Skeletal muscle tissue (tissue), 4 donors: Measurements from ENCODE around the gene INO80B. TPM values are rescaled to one million over a fixed set of nuclear protein-coding genes. Genes with fewer than 3 reads are reported as not detected.
A peak's percentile ranks its signal among the peaks of the same experiment; 100 is the strongest.
"Not testable (repeated sequence)": the region's sequence is repeated elsewhere in the genome, so short reads cannot be mapped to it uniquely, and the experiment has no call there.

ENCODE experiments used
- H3K27ac ChIP-seq: one replicate; pipeline ENCODE4 v1.7.0; 2013; ENCODE audit warnings: mild to moderate bottlenecking, low read depth, low read length, inconsistent platforms
- H3K27me3 ChIP-seq, 3 donors: one replicate each; pipeline ENCODE4 v1.7.0; 2013; ENCODE audit warnings: low read length in 3 of 3; ENCODE audit not compliant: control insufficient read depth in 3 of 3, insufficient read depth in 3 of 3
- H3K36me3 ChIP-seq, 3 donors: one replicate each; pipeline ENCODE4 v1.7.0; 2013; ENCODE audit warnings: low read length in 3 of 3; ENCODE audit not compliant: control insufficient read depth in 3 of 3, insufficient read depth in 3 of 3
- H3K4me1 ChIP-seq, 3 donors: one replicate each; pipeline ENCODE4 v1.7.0; 2013; ENCODE audit warnings: low read length in 3 of 3, mild to moderate bottlenecking in 3 of 3; ENCODE audit not compliant: control insufficient read depth in 3 of 3, insufficient read depth in 3 of 3
- H3K4me3 ChIP-seq, 3 donors: one replicate each; pipeline ENCODE4 v1.7.0; 2013; ENCODE audit warnings: low read length in 3 of 3
- H3K9ac ChIP-seq, 3 donors: one replicate each; pipeline ENCODE4 v1.7.0; 2013; ENCODE audit warnings: low read length in 3 of 3, mild to moderate bottlenecking in 3 of 3, moderate library complexity in 2 of 3, low read depth in 1 of 3
- H3K9me3 ChIP-seq, 3 donors: one replicate each; pipeline ENCODE4 v1.7.0; 2013; ENCODE audit warnings: low read length in 3 of 3; ENCODE audit not compliant: control insufficient read depth in 3 of 3
- total RNA-seq: library from RNA; depleted of rRNA; stranded (reverse); fragments of >200 nt; gene quantifications from one replicate; pipeline ENCODE4 v1.2.3, GENCODE V29; 2014
- donor health status: Osteomylitis.

Gene INO80B
- total RNA-seq, 1 donor from 2014 or later, result 12.5 TPM

DNA sequence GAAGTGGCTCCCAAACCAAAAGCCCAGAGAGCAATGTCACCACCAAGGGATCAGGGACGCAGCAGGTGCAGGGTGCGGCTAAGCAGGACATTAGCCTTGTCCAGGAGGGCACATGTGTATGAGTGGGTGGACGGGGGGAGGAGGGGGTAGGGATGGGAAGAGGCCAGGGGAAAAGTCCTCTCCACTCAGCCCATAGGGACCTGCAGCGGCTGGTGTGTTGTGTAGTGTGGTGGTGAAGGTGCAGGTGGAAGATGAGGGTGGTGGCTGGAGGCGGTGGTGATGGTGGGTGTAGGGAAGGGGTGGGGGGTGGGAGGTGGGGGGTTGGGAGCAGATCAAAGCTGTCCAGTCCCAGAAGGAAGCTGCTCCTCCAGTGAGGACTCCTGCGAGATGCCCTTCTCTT lies 37.1 kb upstream of the INO80B start:
- Histone ChIP-seq H3K27me3 (peaks cover 23 to 47% (median 39%) of the 10 kb centered on the region in 3 donors), H3K9ac (no peak overlapping the region), H3K4me3 (no peak overlapping the region), H3K27ac (no peak overlapping the region), H3K36me3 (no peaks in the 10 kb centered on the region), H3K4me1 (peaks cover 31 to 43% (median 35%) of the 10 kb centered on the region in 3 donors), H3K9me3 (no peaks in the 10 kb centered on the region)

DNA sequence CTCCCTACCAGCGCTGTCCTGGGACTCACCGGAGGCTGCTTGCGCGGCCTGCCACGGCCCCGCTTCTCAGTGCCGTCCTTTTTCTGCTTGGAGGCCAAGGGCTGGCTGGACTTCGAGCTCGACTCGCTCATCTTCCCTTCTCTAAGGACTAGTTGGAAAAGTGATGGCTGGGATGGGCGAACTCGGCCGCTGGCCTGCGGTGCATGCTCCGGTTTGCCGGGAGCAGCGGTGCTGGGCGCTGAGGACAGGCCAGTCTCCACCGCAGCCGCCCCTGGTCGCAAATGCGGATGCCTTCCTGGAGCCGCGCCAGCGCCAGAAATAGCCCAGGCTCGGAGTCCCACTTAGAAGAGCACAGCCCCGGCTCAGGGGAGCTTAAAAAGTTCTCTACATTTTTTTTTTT lies 36.6 kb upstream of the INO80B start:
- Histone ChIP-seq H3K27me3 (peaks cover 23 to 52% (median 39%) of the 10 kb centered on the region in 3 donors), H3K9me3 (no peaks in the 10 kb centered on the region), H3K4me3 (no peak overlapping the region), H3K27ac (no peak overlapping the region), H3K4me1 (peaks cover 31 to 39% (median 35%) of the 10 kb centered on the region in 3 donors), H3K9ac (peak overlapping the region in 1 of 3 donors; percentile 25), H3K36me3 (no peaks in the 10 kb centered on the region)

DNA sequence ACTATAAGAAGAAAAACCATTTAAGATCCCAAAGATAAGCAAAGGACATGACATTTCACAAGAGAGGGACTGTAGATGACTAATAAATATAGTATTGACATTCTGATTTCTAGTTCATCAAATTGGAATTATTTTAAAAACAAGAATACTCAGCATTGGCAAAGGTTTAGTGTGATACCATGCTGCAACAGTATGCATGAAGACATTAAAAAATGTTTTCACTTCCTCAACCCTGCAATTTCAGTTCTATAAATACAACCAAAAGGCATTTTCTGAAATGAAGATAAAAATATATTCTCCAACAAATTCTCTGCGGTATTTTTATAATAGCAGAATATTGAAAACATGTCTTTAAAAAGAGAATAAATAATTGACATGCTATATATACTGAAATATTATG lies 35.5 kb upstream of the INO80B start:
- Histone ChIP-seq H3K27me3 (peaks cover 23 to 47% (median 35%) of the 10 kb centered on the region in 3 donors), H3K4me1 (peaks cover 28 to 34% (median 32%) of the 10 kb centered on the region in 3 donors), H3K4me3 (no peak overlapping the region), H3K9ac (no peak overlapping the region), H3K9me3 (no peaks in the 10 kb centered on the region), H3K36me3 (no peaks in the 10 kb centered on the region), H3K27ac (no peak overlapping the region)

DNA sequence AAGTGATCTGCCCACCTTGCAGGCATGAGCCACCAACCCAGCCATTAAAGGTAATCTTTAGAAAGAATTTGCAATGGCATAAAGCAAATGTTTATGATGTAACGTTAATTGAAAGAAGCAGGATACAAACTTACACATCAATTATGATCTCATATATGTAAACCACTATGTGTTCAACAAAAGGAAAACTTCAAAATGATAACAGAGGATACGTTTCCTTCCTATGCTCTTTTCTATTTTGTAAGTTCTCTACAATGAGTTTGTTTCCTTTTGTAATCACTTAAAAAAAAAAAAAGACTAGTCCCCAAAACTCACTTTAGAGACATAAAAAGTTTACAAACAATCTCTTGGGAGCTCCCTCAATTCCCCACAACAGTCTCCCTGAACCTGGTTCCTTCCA lies 34.9 kb upstream of the INO80B start:
- Histone ChIP-seq H3K27ac (no peak overlapping the region), H3K9ac (no peak overlapping the region), H3K4me1 (peaks cover 22 to 27% (median 26%) of the 10 kb centered on the region in 3 donors), H3K36me3 (no peaks in the 10 kb centered on the region), H3K9me3 (no peaks in the 10 kb centered on the region), H3K4me3 (no peak overlapping the region), H3K27me3 (peaks cover 21 to 40% (median 29%) of the 10 kb centered on the region in 3 donors)

DNA sequence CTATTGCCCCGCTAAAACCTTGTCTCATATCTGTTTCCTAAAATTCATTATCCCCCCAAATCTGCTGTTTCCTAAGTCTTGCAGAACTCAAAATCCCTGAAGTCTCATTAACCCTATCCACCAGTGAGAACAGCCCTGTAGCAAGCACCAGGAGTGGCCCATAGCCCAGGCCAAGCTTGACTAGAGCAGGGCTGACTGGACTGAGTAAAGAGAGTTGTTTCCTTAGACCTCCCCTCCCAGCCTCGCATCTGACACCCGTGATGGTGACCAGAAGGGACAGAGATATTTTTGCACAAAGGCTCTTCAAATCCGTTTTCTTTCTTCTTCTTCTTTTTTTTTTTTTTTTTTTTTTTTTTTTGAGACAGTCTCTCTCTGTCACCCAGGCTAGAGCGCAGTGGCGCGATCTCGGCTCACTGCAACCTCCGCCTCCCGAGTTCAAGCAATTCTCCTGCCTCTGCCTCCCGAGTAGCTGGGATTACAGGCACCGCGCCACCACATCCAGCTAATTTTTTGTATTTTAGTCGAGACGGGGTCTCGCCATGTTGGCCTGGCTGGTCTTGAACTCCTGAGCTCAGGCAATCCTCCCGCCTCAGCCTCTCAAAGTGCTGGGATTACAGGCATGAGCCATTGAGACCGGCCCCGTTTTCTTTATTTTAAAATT lies 34.3 kb upstream of the INO80B start:
- peaks cover 20 to 22% (median 20%) of the 10 kb centered on the region in 3 donors for H3K4me1 ChIP-seq
- H3K27ac ChIP-seq, H3K9ac ChIP-seq, H3K36me3 ChIP-seq, H3K9me3 ChIP-seq: not testable (repeated sequence)
- H3K27me3 ChIP-seq, result peaks cover 15 to 35% (median 24%) of the 10 kb centered on the region in 3 donors
- H3K4me3 ChIP-seq, result peak overlapping the region in 1 of 3 donors; percentile 77

DNA sequence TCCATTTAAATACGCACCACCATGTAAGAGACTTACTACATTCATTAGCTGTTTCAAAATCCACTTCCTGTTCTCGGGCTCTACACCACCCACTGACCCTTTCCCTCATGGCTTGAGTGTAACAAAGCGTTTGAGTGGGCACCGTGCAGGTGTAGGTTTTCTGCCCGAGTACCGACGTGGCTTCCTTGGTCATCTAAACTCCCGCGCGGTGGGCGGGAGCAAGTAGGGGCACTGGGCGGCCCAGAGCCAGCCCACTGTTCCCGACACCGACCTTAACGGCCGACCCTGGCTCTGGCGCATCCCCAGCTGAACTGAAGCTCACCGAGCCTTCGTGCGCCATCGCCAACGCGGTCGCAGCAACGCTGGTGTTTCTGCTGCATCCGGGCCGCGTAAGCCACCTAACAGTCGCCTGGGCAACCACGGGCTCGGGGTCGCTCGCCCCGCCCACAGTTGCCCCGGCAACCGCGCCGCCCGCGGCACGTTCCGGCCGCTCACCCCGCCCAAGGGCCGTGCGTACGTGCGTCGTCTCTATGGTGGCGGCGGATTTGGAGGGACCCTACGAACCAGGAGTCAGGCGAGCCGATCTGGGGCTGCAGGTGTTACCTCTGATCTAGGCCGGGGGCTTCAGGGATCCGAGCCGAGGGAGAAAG lies 33.5 kb upstream of the INO80B start, which contains the start of the genes C2orf81 and WDR54:
Gene C2orf81 (minus strand): TSS at position 399 of the 650 bp plus-strand sequence. CDS start 59 bp downstream, at position 340.
Gene WDR54 (plus strand): TSS at position 510 of the 650 bp plus-strand sequence. CDS start 424 bp downstream, outside the sequence.
- H3K4me3 ChIP-seq, result peak within 1 kb of the TSS; percentile 69 to 81 (median 77)
- peak within 1 kb of the TSS; percentile 42 to 70 (median 61) for H3K9ac ChIP-seq
- no peak within 1 kb of the TSS for H3K27ac ChIP-seq
- no peaks in the 10 kb centered on the region for H3K9me3 ChIP-seq
- peaks cover 0 to 5% (median 3%) of the 10 kb centered on the region in 3 donors for H3K36me3 ChIP-seq
- peaks cover 15 to 17% (median 17%) of the 10 kb centered on the region in 3 donors for H3K4me1 ChIP-seq
- peaks cover 8 to 28% (median 19%) of the 10 kb centered on the region in 3 donors for H3K27me3 ChIP-seq

DNA sequence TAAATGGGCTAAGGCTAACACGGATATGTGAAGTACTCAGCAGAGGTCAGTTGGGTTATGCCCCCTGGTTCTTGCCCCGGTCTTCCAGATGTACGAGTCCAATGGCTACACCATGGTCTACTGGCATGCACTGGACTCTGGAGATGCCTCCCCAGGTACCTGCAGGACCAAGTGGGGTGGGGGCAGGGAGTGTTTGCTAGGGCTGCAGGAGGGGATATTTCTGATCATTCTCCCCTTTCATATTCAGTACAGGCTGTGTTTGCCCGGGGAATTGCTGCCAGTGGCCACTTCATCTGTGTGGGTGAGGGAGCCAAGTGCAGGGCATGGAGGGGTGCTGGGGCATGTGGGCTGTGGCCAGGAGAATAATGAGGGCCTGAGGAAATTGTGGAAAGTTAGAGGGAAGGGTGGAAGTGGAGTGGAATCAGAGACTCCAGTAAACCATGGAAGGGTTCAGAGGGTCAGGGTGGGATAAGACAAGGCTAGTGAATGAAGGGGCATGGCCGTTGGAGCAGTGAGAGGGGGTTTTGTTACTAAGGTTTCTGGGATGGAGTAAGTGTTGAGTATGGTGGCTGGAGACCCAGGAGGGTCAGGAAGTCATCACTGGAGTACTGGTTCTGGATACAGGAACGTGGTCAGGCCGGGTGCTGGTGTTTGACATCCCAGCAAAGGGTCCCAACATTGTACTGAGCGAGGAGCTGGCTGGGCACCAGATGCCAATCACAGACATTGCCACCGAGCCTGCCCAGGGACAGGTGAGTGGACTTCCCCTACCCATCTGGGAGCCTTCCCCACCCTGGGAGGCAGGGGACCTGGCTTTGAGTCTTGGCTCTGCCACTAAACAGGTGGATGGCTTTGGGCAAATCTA lies 31.4 kb upstream of the INO80B start:
- H3K36me3 ChIP-seq, result peaks cover 5 to 17% (median 6%) of the 10 kb centered on the region in 3 donors
- no peak overlapping the region for H3K27ac ChIP-seq
- H3K27me3 ChIP-seq, result peaks cover 8 to 23% (median 19%) of the 10 kb centered on the region in 3 donors

DNA sequence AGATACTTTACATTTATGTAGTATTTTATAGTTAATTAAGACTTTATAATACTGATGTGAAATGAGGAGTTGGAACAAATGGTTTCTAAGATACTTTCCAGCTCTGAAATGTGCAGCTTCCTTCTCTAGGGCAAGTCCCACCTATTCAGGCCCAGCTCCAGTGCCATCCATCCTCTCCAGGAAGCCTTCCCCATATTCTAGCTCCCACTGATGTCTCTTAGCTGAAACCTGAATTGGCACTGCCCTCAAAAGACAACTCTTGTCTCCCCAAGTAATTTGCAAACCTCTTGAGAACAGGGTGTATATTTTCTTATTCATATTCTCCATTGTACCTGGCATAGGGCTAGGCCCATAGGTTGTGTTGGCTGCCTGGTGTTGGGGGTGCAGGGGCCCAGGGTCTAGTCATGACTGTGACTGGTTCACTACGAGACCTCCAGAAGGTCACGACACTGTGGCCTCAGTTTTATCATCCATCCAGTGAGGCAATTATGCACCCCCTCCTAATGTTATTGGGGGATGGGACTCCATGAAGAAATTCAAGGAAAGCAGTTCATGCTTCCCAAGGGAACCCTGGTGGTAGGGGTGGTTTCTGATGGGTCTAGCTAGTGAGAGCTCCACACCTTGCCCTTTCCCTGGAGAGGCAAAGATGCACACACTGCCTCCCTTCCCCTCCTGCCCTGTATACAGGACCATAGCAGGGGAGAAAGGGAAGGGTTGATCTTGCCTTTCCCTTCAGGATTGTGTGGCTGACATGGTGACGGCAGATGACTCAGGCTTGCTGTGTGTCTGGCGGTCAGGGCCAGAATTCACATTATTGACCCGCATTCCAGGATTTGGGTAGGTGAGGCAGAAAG lies 30.5 kb upstream of the INO80B start:
- Histone ChIP-seq H3K27me3 (peaks cover 8 to 23% (median 19%) of the 10 kb centered on the region in 3 donors), H3K9ac (no peak overlapping the region), H3K4me3 (no peak overlapping the region), H3K4me1 (peaks cover 12 to 15% (median 13%) of the 10 kb centered on the region in 3 donors), H3K9me3 (no peaks in the 10 kb centered on the region), H3K36me3 (peaks cover 10 to 26% (median 13%) of the 10 kb centered on the region in 3 donors), H3K27ac (no peak overlapping the region)

More for the DNA sequence above, 31.4 kb upstream of the INO80B start:
- Histone ChIP-seq H3K4me3 (no peak overlapping the region), H3K9me3 (no peaks in the 10 kb centered on the region), H3K9ac (no peak overlapping the region), H3K4me1 (peaks cover 12 to 15% (median 13%) of the 10 kb centered on the region in 3 donors)

DNA sequence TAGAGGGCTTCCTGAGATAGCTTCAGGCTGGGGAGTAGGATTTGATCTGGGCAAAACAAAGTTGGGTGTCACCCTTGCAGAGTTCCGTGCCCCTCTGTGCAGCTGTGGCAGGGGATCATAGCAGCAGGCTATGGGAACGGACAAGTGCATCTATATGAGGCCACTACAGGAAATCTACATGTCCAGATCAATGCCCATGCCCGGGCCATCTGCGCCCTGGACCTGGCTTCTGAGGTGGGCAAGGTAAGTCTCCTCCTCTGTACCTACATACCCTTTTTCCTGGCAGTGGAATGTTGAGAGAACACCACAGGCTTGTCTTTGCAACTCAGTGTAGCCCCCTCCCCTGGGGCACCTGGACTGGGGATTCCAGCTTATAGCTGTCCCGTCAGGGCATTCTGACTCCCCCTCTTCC lies 29.9 kb upstream of the INO80B start:
- H3K27me3 ChIP-seq, result peaks cover 8 to 23% (median 19%) of the 10 kb centered on the region in 3 donors
- H3K4me3 ChIP-seq, result no peak overlapping the region
- no peaks in the 10 kb centered on the region for H3K9me3 ChIP-seq
- H3K36me3 ChIP-seq, result peaks cover 14 to 32% (median 17%) of the 10 kb centered on the region in 3 donors
- peaks cover 12 to 15% (median 13%) of the 10 kb centered on the region in 3 donors for H3K4me1 ChIP-seq
- H3K27ac ChIP-seq, result no peak overlapping the region
- H3K9ac ChIP-seq, result no peak overlapping the region
